Glomerular visceral epithelial cell (primary cell): ENCODE results near the gene CDC34.

Experiments used
- DNase-seq: peaks from one replicate; pipeline ENCODE4 v3.0.0-alpha.2; 2016; ENCODE audit errors: extremely low spot score

The CDC34 gene

GRCh38 chr19:588741-589692 is 57.5 kb downstream of the CDC34 start:
- no peak for DNase-seq

DNA sequence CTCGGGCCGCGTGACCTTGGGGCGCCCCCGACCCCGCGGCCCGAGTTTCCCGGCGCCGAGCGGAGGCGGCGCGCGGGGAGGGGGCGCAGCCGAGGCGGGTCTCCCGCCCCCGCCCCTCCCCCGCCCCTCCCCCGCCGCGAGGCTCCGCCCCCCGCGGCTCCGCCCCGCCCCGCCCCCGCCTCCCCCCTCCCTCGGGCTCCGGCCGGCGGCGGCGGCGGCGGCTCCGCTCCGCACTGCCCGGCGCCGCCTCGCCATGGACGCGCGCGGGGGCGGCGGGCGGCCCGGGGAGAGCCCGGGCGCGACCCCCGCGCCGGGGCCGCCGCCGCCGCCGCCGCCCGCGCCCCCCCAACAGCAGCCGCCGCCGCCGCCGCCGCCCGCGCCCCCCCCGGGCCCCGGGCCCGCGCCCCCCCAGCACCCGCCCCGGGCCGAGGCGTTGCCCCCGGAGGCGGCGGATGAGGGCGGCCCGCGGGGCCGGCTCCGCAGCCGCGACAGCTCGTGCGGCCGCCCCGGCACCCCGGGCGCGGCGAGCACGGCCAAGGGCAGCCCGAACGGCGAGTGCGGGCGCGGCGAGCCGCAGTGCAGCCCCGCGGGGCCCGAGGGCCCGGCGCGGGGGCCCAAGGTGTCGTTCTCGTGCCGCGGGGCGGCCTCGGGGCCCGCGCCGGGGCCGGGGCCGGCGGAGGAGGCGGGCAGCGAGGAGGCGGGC is 58.3 kb downstream of the CDC34 start, which contains the start of gene HCN2:
HCN2 (plus strand) TSS at position 189 of the 703 bp plus-strand sequence; CDS start at position 254, 65 bp downstream.
- no peak for DNase-seq

DNA sequence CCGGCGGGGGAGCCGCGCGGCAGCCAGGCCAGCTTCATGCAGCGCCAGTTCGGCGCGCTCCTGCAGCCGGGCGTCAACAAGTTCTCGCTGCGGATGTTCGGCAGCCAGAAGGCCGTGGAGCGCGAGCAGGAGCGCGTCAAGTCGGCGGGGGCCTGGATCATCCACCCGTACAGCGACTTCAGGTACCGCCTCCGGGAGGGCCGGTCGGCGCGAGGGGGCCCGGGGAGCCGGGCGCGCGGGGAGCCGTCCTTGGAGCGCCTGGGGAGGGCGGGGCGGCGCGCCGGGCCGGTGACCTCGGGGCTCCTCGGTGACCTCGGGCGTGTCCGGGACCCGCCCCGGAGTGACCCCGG is 58.8 kb downstream of the CDC34 start:
- DNase-seq: peak; percentile 39

DNA sequence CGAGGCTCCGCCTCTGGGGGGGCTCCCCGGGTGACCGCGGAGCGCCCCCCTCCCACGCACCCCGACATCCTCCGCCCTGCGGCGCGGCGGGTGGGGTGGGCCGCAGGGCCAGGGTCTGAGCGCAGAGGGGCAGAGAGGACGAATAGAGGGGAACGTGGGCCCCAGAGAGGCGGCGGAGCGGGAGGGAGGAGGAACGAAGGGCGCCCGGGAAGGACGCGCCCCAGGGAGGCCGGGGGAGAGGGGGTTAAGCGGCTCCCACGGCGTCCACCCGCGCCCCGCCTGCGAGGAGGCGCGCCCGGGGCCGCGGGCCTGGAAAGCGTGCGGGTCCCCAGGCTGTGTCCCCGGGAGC is 59.2 kb downstream of the CDC34 start:
- no peak for DNase-seq

- DNase-seq: no peak
Observed at GRCh38 chr19:591099-591958, 59.8 kb downstream of the CDC34 start.
